ENCODE results near the gene KRTAP12-2. TPM values are rescaled to one million over a fixed set of nuclear protein-coding genes. Genes with fewer than 3 reads are reported as not detected.
A peak's percentile ranks its signal among the peaks of the same experiment; 100 is the strongest.

Gene KRTAP12-2
- total RNA-seq (not detected), polyA plus RNA-seq (not detected)

DNA sequence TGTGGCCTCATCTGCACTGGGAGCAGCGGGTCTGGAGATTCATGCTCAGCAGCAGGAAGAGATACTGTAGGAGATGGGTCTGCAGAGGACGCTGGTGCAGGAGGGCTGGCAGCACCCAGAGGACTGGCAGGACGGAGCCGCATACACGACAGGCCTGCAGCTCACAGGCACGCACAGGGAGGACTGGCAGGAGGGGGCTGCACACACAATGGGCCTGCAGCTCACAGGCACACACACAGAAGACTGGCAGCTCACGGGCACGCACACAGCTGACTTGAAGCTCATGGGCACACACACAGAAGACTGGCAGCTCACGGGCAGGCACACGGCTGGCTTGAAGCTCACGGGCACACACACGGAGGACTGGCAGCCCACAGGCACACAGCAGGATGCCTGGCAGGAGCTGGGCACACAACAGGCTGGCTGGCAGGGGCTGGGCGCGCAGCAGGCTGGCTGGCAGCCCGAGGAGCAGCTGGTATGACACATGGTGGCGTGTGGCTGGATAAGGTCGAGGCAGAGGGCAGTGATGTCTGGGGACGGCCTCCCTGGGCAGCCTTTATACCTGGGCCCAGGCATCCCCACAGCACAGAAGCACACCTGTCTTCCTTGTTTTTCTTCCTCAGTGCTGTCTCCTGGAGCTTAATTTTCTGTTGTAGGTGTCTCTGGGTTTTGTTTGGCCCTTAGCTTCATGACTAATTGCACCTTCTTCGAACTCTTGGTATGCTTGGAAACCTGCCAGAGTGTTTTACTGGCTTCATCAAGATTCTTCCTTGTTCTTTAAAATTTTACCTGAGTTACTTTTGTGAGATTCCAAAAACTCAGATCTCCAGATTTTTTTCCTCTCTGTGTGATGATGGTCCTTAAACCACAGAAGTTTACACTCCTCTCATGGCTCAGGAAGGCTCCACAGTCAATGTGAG, at the start of gene KRTAP12-2:
KRTAP12-2 (minus strand) TSS at position 527 of the 920 bp plus-strand sequence; CDS start at position 486, 41 bp downstream.
- Mint-ChIP-seq H3K27me3 (no peaks in the 10 kb centered on the region), H3K9me3 (peaks cover 0 to 32% (median 16%) of the 10 kb centered on the region in 8 donors), H3K4me3 (peak within 1 kb of the TSS in 1 of 8 donors; percentile 7), H3K27ac (peak within 1 kb of the TSS in 2 of 7 donors; percentile 36 to 37), H3K36me3 (peaks cover 0 to 3% of the 10 kb centered on the region in 2 donors), H3K4me1 (peaks cover 0 to 5% (median under 1%) of the 10 kb centered on the region in 4 donors)
- Histone ChIP-seq H3K4me3 (ENCODE audit: low read length in 2 of 2) (no peak within 1 kb of the TSS), H3K4me1 (ENCODE audit: insufficient read depth, low read length) (no peaks in the 10 kb centered on the region), H3K27me3 (ENCODE audit: insufficient read depth, low read length) (no peaks in the 10 kb centered on the region), H3K27ac (ENCODE audit: low read depth, low read length) (no peak within 1 kb of the TSS), H3K36me3 (ENCODE audit: insufficient read depth, low read length) (no peaks in the 10 kb centered on the region), H3K9me3 (ENCODE audit: control insufficient read depth in 1 of 2, low read length in 2 of 2) (no peaks in the 10 kb centered on the region)
- intact Hi-C loops (cut with micrococcal nuclease), result no loop called here
- CTCF ChIA-PET (ENCODE audit: partially characterized antibody), result no interaction called here
- no peak for DNase-seq
- POLR2A ChIA-PET (ENCODE audit: partially characterized antibody), result interaction anchor here (0.9 to 1.9 kb wide), 2 partner anchors 9 to 47 kb away, joined by 5 read pairs; partner anchors contain the start of gene KRTAP12-3

GRCh38 chr21:44714905-44715304, 48.2 kb upstream of the KRTAP12-2 start:
- peaks cover 19% of the 10 kb centered on the region for H3K4me1 ChIP-seq (ENCODE audit: insufficient read depth, low read length)
- intact Hi-C loops (cut with micrococcal nuclease), result no loop called here
- ChIA-PET POLR2A (ENCODE audit: partially characterized antibody) (no interaction called here), CTCF (ENCODE audit: partially characterized antibody) (no interaction called here)
- H3K27me3 Mint-ChIP-seq, result peaks cover 36 to 50% of the 10 kb centered on the region in 2 donors
- DNase-seq, result no peak
- H3K9me3 ChIP-seq (ENCODE audit: control insufficient read depth in 1 of 2, low read length in 2 of 2), result no peaks in the 10 kb centered on the region
- peaks cover 37% of the 10 kb centered on the region for H3K27me3 ChIP-seq (ENCODE audit: insufficient read depth, low read length)
- H3K4me3 ChIP-seq (ENCODE audit: low read length in 2 of 2), result no peak overlapping the region
- no peaks in the 10 kb centered on the region for H3K36me3 ChIP-seq (ENCODE audit: insufficient read depth, low read length)
- peaks cover 0 to 5% (median 0%) of the 10 kb centered on the region in 8 donors for H3K9me3 Mint-ChIP-seq
- no peak overlapping the region for H3K27ac Mint-ChIP-seq
- H3K27ac ChIP-seq (ENCODE audit: low read depth, low read length), result no peak overlapping the region
- H3K36me3 Mint-ChIP-seq, result no peaks in the 10 kb centered on the region
- peak overlapping the region in 2 of 8 donors; percentile 7 to 24 for H3K4me3 Mint-ChIP-seq
- peaks cover 15 to 32% (median 21%) of the 10 kb centered on the region in 4 donors for H3K4me1 Mint-ChIP-seq

GRCh38 chr21:44713846-44714245, 47.1 kb upstream of the KRTAP12-2 start:
- H3K36me3 Mint-ChIP-seq, result no peaks in the 10 kb centered on the region
- H3K9me3 ChIP-seq (ENCODE audit: control insufficient read depth in 1 of 2, low read length in 2 of 2), result no peaks in the 10 kb centered on the region
- no peak overlapping the region for H3K27ac Mint-ChIP-seq
- H3K4me3 ChIP-seq (ENCODE audit: low read length in 2 of 2), result no peak overlapping the region
- intact Hi-C loops (cut with micrococcal nuclease), result no loop called here
- peaks cover 44% of the 10 kb centered on the region for H3K27me3 ChIP-seq (ENCODE audit: insufficient read depth, low read length)
- peaks cover 42 to 58% of the 10 kb centered on the region in 2 donors for H3K27me3 Mint-ChIP-seq
- H3K36me3 ChIP-seq (ENCODE audit: insufficient read depth, low read length), result no peaks in the 10 kb centered on the region
- H3K4me1 ChIP-seq (ENCODE audit: insufficient read depth, low read length), result peaks cover 29% of the 10 kb centered on the region
- H3K27ac ChIP-seq (ENCODE audit: low read depth, low read length), result no peak overlapping the region
- H3K9me3 Mint-ChIP-seq, result peaks cover 0 to 5% (median 0%) of the 10 kb centered on the region in 8 donors
- peaks cover 20 to 43% (median 29%) of the 10 kb centered on the region in 4 donors for H3K4me1 Mint-ChIP-seq
- no peak overlapping the region for H3K4me3 Mint-ChIP-seq
- POLR2A ChIA-PET (ENCODE audit: partially characterized antibody), result no interaction called here
- no peak for DNase-seq
- CTCF ChIA-PET (ENCODE audit: partially characterized antibody), result interaction anchor here (0.8 to 1.1 kb wide), 2 partner anchors 80 to 203 kb away, joined by 3 read pairs; no protein-coding TSS in a partner anchor

GRCh38 chr21:44713130-44713529, 46.4 kb upstream of the KRTAP12-2 start:
- H3K27me3 Mint-ChIP-seq, result peaks cover 48 to 55% of the 10 kb centered on the region in 2 donors
- H3K4me1 Mint-ChIP-seq, result peaks cover 20 to 50% (median 34%) of the 10 kb centered on the region in 4 donors
- H3K9me3 ChIP-seq (ENCODE audit: control insufficient read depth in 1 of 2, low read length in 2 of 2), result no peaks in the 10 kb centered on the region
- no peaks in the 10 kb centered on the region for H3K36me3 Mint-ChIP-seq
- H3K9me3 Mint-ChIP-seq, result peaks cover 0 to 5% (median under 1%) of the 10 kb centered on the region in 8 donors
- peaks cover 36% of the 10 kb centered on the region for H3K4me1 ChIP-seq (ENCODE audit: insufficient read depth, low read length)
- ChIA-PET POLR2A (ENCODE audit: partially characterized antibody) (no interaction called here), CTCF (ENCODE audit: partially characterized antibody) (interaction anchor here (1.1 kb wide), 1 partner anchor 202 kb away, joined by 3 read pairs; no protein-coding TSS in a partner anchor)
- no peak overlapping the region for H3K4me3 Mint-ChIP-seq
- DNase-seq, result no peak
- no peak overlapping the region for H3K27ac ChIP-seq (ENCODE audit: low read depth, low read length)
- H3K27ac Mint-ChIP-seq, result no peak overlapping the region
- H3K4me3 ChIP-seq (ENCODE audit: low read length in 2 of 2), result no peak overlapping the region
- intact Hi-C loops (cut with micrococcal nuclease), result no loop called here
- peaks cover 51% of the 10 kb centered on the region for H3K27me3 ChIP-seq (ENCODE audit: insufficient read depth, low read length)
- no peaks in the 10 kb centered on the region for H3K36me3 ChIP-seq (ENCODE audit: insufficient read depth, low read length)

DNA sequence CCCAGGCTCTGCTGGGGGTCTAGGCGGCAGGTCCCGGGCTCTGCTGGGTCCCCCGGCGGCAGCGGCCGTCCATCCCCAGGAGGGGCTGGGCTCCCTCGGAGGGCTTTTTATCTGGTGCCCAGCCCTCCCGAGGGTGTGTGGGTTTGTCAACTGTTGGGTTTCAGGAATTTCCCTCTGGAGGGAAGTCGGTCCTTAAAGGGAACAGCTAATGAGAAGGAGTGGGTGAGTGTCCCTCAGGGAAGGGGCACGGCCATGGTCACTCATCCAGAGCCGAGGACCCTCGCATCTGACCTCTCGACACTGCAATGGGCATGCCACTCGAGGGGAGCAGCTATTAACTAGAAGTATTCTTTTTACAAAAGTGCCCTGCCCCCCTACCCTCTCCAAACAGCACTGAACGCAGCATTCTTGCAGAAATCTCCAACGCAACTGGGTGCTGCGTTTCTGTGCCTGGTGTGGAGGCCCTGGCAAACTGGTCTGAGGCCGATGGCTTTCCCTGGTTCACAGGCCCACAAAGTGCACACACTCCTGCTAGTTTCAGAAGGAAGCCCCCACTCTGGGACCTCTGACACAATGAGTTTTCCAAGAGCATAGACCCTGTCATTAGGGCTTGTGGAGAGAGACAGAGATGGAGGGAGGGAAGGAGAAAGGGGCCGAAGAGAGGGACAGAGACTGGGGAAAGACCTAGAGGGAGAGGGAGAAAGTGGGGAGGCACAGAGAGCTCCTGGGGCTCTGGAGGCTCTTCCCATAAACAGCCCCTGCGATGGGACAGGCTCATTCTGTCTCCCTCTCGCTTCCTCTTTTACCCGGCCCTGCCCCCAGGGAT, 45.7 kb upstream of the KRTAP12-2 start:
- no peak for DNase-seq
- Histone ChIP-seq H3K36me3 (ENCODE audit: insufficient read depth, low read length) (no peaks in the 10 kb centered on the region), H3K9me3 (ENCODE audit: control insufficient read depth in 1 of 2, low read length in 2 of 2) (no peaks in the 10 kb centered on the region), H3K27me3 (ENCODE audit: insufficient read depth, low read length) (peaks cover 55% of the 10 kb centered on the region), H3K4me1 (ENCODE audit: insufficient read depth, low read length) (peaks cover 38% of the 10 kb centered on the region), H3K27ac (ENCODE audit: low read depth, low read length) (no peak overlapping the region), H3K4me3 (ENCODE audit: low read length in 2 of 2) (no peak overlapping the region)
- Mint-ChIP-seq H3K9me3 (peaks cover 0 to 5% (median 2%) of the 10 kb centered on the region in 8 donors), H3K4me3 (no peak overlapping the region), H3K4me1 (peaks cover 22 to 51% (median 37%) of the 10 kb centered on the region in 4 donors), H3K27ac (no peak overlapping the region), H3K36me3 (no peaks in the 10 kb centered on the region), H3K27me3 (peaks cover 55 to 61% of the 10 kb centered on the region in 2 donors)
- ChIA-PET POLR2A (ENCODE audit: partially characterized antibody) (interaction anchor here (0.7 kb wide), 1 partner anchor 70 kb away, joined by 3 read pairs; no protein-coding TSS in a partner anchor), CTCF (ENCODE audit: partially characterized antibody) (interaction anchor here (0.7 kb wide), 1 partner anchor 165 kb away, joined by 3 read pairs; no protein-coding TSS in a partner anchor)
- intact Hi-C loops (cut with micrococcal nuclease), result no loop called here

DNA sequence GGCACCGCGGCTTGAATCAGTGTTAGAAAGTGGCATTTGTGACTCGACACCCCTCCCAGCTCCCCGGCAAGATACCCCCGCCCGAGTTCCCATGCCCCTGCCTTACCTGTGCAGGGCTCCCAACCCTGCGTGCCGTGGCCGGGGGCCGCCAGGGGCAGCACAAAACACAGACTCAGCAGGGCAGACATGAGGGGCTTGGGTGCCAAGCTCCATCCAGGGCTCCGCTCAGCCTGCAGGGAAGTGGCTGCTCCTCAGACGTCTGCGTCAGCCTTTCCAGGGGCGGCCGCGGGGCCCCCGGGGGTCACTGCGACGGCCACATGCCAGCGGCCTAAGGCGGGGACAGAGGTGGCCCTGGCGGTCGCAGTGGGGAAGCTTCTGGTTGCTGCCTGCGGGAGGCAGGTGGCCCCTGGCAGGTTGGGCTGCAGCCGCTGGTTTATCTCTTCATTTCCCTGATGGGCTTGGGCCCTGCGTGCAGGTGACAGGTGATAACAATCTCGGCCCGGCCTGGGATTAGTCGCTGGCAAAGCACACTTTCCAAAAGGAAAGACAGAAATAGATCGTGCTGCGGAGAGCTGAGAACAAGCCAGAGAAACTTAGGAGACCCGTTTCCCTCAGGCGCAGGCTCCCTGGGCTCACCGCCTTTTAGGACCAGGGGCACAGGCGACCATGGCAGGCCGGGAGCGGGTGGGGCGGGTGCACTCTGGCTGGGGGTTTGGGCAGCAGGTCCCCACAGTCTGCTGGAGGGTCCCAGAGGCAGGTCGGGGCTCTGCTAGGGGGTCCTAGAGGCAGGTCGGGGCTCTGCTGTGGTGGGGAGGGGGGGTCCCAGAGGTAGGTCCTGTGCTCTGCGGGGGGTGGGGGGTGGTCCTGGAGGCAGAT, 44.8 kb upstream of the KRTAP12-2 start, which contains the start of gene TSPEAR:
TSPEAR (minus strand) TSS at position 246 of the 876 bp plus-strand sequence; CDS start at position 188, 58 bp downstream.
- CTCF ChIA-PET (ENCODE audit: partially characterized antibody), result interaction anchor here (0.7 to 0.8 kb wide), 2 partner anchors 164 to 199 kb away, joined by 3 read pairs; no protein-coding TSS in a partner anchor
- H3K4me3 ChIP-seq (ENCODE audit: low read length in 2 of 2), result no peak within 1 kb of the TSS
- peak in 1 of 5 donors; percentile 6 for DNase-seq
- POLR2A ChIA-PET (ENCODE audit: partially characterized antibody), result interaction anchor here (0.7 to 1.2 kb wide), 5 partner anchors 54 to 172 kb away, joined by 3 to 4 read pairs (median 3); partner anchors contain the start of gene KRTAP12-3
- intact Hi-C loops (cut with micrococcal nuclease), result loop anchor here (1.0 to 2.0 kb wide), 2 partner anchors 12 to 55 kb away; partner anchors contain the start of gene KRTAP12-3
- no peak within 1 kb of the TSS for H3K27ac Mint-ChIP-seq
- H3K4me3 Mint-ChIP-seq, result peak within 1 kb of the TSS in 7 of 8 donors; percentile 72 to 89 (median 81)
- peaks cover 57 to 63% of the 10 kb centered on the region in 2 donors for H3K27me3 Mint-ChIP-seq
- H3K4me1 ChIP-seq (ENCODE audit: insufficient read depth, low read length), result peaks cover 39% of the 10 kb centered on the region
- H3K36me3 ChIP-seq (ENCODE audit: insufficient read depth, low read length), result no peaks in the 10 kb centered on the region
- peaks cover 22 to 52% (median 37%) of the 10 kb centered on the region in 4 donors for H3K4me1 Mint-ChIP-seq
- H3K36me3 Mint-ChIP-seq, result no peaks in the 10 kb centered on the region
- peaks cover 61% of the 10 kb centered on the region for H3K27me3 ChIP-seq (ENCODE audit: insufficient read depth, low read length)
- H3K27ac ChIP-seq (ENCODE audit: low read depth, low read length), result no peak within 1 kb of the TSS
- H3K9me3 Mint-ChIP-seq, result peaks cover 0 to 5% (median 2%) of the 10 kb centered on the region in 8 donors
- no peaks in the 10 kb centered on the region for H3K9me3 ChIP-seq (ENCODE audit: control insufficient read depth in 1 of 2, low read length in 2 of 2)

Measured in CD4-positive, alpha-beta memory T cell (primary cell).